GM19463 (cell line): ENCODE measurements around the gene ZBTB47.

Source experiments
- ATAC-seq: cut with Tn5 transposase; IDR thresholded peaks from one replicate; pipeline ENCODE4 v1.9.1; 2021; ENCODE audit warnings: mild to moderate bottlenecking, moderate library complexity; ENCODE audit not compliant: unreplicated experiment

ZBTB47 gene

DNA sequence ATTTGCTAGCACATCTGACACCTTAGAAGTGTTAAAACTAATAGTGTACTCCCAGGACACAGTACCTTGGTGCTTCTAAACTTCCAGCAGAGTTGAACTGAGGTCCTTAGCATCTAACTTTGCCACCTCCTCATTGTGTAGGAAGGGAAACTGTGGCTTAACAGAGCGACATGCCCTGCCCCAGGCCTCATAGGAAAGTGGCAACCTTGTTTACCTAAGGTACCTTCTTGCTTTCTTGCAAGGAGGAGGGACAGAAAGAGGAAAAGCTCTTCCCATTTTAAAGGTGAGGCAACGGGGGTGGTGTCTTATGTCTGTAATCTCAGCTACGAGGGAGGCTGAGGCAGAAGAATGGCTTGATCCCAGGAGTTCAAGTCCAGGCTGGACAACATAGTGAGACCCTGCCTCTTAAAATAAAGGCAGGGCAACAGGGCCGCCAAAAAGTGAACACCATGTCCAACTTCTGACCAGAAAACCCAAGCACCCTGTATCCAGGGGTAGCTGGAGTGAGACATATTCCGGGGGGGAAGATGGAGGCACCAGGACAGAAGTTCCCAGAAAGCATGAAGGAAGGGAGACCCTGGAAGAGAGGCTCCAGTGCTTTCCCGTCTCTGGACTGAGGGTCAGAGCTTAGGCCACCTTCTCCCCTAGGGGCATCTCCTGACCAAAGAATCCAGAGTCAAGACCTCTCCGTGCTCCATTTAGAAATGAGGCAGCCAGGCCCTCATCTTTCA, 31.3 kb downstream of the ZBTB47 start:
- no peak for ATAC-seq

DNA sequence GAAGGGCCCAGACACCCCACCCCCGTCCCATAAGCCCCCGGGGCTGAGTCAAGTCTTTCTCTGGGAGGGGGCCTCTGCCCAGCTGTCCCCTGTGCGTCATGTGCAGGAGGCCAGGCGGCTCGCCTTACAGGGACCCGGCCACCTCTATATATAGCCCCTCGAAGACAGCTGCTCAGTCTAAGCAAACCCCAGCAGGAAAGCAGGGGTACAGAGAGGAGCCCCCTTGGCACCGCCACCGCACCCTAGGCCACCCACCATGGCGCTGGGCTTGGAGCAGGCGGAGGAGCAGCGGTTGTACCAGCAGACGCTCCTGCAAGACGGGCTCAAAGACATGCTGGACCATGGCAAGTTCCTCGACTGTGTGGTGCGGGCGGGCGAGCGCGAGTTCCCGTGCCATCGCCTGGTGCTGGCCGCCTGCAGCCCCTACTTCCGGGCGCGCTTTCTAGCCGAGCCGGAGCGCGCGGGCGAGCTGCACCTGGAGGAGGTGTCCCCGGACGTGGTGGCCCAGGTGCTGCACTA, 31.9 kb downstream of the ZBTB47 start, which contains the start of gene KLHL40:
TSS of gene KLHL40 (plus strand) at position 175 of the 519 bp plus-strand sequence. CDS start at position 257, 82 bp downstream.
- no peak for ATAC-seq

DNA sequence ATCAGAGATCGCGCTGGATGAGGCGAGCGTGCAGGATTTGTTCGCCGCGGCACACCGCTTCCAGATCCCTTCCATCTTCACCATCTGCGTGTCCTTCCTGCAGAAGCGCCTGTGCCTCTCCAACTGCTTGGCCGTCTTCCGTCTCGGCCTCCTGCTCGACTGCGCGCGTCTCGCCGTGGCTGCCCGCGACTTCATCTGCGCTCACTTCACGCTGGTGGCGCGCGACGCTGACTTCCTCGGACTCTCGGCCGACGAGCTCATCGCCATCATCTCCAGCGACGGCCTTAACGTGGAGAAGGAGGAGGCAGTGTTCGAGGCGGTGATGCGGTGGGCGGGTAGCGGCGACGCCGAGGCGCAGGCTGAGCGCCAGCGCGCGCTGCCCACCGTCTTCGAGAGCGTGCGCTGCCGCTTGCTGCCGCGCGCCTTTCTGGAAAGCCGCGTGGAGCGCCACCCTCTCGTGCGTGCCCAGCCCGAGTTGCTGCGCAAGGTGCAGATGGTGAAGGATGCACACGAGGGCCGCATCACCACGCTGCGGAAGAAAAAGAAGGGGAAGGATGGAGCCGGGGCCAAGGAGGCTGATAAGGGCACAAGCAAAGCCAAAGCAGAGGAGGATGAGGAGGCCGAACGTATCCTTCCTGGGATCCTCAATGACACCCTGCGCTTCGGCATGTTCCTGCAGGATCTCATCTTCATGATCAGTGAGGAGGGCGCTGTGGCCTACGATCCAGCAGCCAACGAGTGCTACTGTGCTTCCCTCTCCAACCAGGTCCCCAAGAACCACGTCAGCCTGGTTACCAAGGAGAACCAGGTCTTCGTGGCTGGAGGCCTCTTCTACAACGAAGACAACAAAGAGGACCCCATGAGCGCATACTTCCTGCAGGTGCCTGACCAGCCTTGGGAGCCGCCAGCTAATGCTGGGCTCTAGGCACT, 32.7 kb downstream of the ZBTB47 start:
- ATAC-seq: no peak

DNA sequence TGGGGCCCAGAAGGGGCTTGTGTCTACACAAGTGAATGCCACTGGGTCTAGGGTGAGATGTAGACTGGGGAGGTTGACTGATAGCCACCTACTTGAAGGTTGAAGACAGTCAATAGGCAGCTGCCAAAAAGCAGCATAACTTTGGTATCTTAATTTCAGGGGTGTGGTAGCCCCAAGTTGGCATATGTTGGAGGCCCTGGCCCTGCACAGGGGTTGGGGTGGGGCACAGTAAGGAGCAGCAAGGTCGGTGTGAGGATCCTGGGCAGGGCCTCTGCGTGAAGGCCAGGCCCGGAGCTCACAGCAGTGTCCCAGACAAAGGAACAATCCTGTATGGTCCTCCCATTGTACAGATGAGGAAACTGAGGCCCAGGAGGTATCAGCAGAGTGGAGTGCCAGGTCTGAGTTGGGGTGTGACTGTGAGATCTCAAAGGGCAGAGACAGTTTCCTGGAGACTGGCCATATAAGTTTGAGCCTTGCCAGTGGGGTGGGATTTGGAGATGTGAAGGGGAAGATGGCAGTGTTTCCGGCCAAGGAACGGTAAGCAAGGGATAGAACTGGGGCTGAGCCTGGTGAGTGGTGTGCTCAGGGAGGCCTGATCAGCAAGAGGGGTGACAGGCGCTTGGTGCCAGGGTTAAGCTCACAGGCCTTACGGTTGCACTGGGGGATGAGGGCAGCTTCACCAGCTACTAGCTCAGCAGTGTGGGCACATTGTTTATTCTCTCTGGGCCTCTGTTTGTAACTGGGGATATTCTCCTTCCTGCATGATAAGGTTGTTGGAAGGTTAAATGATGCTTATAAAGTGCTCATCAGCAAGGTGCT, 33.5 kb downstream of the ZBTB47 start:
- no peak for ATAC-seq

DNA sequence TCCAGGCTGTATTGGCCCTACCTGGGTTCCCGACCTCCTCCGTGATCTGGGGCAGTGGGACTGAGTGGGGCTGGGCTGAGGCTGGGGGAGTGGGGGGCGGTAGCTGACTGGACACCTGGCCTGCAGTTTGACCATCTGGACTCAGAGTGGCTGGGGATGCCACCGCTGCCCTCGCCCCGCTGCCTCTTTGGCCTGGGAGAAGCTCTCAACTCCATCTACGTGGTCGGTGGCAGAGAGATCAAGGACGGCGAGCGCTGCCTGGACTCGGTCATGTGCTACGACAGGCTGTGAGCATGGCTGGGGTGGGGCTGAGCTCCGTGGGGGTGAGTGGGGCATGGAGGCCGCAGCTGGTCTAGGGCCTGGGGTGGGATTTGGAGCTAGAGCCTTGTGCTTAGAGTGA, 34.5 kb downstream of the ZBTB47 start:
- ATAC-seq: no peak

DNA sequence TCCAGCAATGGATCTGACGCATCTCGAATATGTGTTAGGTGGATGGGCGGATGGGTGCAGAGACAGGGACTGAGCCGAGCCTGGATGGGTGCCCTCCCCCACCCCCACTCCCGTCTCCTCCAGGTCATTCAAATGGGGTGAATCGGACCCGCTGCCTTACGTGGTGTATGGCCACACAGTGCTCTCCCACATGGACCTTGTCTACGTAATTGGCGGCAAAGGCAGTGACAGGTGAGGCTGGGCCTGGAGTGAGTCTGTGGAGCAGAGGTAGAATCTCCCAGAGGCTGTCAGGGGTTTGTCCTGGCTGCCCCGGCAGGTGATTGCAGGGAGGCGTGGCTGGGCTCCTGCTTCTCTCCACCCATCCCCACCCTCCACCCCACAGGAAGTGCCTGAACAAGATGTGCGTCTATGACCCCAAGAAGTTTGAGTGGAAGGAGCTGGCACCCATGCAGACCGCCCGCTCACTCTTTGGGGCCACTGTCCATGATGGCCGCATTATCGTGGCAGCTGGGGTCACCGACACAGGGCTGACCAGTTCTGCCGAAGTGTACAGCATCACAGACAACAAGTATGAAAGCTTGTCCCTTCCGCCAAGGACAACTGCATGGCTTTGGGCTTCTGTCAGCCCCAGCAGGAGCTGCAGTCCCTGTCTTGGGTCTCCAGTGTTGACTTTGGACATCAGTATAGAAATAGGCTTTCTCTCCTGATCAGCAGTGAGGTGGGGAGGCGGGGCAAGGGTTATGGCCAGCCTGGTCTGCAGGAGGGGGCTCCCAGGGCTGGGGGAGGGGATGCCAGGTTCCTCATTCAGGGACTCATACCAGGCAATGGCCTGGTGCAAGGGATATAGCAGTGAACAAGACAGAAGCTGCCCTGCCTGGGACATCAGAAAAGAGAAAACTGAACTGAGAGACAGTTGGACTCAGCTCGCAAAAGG, 35.3 kb downstream of the ZBTB47 start:
- ATAC-seq: no peak

DNA sequence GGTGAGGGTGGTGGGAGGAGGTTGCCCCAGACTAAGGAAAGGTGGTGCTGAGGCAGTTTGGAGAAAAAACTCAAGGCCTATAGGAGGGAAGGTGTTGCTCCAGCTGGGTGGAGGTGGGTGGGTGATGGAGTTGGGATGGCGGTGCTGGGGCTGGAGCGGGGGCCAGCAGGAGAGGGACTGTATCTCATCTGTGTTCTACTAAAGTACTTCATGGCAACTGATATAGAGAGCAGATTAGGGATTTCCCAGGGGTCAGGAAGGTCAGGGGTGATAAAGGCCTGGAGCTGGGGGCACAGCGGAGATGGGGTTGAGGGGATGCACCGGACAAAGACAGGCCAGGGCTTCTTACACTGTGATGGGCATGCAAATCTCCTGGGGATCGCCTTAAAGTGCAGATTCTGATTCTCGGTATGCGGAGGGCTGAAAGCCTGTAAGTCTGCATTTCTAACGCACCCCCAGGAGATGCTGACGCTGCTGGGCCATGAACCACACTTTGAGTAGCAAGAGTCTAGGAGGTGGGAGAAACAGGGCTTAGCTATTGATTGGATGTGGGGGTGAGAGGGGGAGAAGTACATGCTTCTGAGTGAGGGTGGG, 36.0 kb downstream of the ZBTB47 start:
- ATAC-seq: no peak

DNA sequence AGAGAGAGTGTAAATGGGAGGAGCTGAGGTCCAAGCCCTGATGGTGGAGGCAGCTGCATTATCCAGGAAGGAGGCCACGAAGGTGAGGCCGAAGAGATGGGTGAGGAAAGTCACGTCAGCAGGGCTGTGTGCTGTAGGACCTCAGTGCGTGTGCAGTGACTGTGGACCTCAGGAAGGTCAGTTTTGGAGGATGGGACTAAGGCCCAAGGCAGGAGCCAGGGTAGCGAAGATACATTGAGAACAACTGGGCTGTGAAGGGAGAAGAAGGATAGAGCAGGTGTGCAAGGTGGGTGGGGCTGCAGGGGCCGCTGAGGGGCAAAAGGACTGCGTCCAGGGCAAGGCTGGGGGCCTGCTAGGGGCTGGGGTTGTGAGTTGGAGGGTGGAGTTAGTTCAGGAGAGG, 36.7 kb downstream of the ZBTB47 start:
- no peak for ATAC-seq

DNA sequence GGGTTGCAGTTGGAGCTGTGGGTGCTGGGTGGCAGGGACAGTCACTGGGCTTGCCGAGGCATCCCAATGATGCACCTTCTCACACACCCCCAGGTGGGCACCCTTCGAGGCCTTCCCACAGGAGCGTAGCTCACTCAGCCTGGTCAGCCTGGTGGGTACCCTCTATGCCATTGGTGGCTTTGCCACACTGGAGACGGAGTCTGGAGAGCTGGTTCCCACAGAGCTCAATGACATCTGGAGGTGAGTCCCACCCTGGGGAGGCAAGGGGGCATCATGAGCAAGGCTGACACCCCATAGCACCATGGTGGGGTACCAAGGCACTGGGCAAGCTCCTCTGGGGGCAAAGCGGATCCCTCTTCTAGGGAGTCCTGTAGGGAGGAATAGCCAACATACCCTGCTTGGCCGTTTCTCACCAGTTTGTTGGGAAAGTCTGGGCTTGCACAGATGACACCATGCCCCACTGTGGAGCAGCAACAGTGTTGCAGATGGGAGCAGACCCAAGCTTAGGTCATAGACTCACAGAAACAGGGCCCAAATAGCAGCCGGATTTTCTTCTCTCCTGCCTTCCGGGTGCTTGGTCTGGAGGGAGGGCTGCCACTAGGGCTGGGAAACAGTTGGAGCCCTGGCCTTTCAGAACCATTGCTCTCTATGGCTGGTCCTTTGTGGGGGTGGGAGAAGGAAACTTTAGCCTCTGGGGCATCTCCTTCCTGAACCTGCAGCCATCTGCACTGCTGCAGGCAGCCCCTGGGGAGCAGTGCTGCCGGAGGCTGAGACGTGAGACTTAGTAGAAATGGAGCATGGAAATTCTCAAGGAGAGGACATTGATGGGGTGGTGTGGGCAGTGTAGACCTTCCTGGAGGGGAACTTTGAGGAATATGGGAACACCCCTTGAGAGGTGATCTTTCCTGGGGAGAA, 37.5 kb downstream of the ZBTB47 start:
- ATAC-seq: no peak

DNA sequence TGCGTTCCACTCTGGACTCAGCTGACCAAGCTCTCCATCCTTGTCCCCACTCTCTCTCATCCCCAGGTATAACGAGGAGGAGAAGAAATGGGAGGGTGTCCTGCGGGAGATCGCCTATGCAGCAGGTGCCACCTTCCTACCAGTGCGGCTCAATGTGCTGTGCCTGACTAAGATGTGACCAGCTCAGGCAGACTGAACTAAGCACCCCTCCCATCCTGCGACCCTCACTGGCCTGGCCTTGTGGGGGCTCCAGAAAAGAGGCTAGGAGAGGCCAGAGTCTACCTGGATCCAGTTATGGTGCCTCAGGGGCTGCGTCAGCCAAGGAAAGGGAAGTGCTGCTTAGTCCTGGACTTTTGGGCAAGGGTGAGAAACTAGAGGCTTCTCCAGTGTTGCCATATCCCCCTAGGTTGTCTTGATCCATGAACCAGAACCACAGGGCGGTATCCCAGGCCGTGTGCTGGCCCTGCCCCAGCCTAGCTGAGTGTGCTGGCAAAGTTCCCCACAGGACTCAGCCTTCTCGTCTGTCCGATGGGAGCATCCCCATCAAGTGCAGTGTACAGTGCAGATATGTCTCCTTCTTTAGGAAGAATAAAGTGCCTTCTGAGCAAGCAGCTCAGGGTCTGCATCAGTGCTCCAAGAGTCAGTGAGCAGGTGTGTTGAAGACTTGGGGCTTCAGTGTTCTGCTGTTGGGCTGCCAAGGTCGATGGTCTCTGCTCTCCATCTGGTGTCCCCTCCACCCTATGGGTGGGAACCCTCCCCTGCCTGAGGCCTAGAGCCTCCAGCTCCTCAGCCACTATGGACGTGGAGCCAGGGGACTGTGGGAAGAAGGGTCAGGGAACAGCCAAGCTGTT, 38.5 kb downstream of the ZBTB47 start:
- ATAC-seq: no peak

DNA sequence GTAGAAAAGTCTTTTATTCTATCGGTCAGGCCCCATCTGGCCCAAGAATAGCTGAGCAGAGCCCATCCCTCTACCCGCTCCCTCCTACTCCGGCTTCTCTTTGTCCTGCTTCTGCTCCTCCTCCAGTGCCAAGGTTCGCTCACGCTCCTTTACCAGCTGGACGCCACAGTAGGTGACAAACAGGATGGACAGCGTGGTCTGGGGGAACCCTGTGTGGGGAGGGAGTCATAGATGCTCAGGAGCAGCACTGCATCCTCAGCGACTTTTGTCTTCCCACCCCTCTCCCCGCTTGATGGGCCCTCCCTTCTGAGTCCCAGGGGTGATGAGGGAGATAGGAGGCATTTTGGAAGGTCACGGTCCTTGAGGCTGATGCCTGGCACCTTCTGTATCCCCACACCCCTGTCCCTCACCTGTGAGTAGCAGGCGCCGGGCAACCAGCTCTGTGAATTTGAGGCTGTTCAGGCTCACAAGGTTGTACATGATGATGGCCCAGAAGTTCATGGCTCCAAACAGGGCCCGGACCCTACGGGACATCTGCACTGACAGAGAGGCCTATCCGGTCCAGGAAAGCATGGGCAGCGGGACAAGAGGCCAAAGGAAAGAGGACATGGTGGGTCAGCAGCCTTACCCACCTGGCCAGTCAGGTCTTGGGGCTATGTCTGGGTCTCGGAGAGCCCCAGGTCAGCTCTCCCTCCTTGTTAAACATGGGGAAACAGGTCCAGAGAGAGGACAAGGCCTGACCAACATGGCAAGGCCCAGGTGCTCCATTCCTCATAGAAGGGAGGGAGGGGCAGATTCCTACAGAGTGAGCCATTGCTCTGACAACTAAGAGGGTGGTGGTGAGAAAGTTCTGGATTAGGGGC, 39.4 kb downstream of the ZBTB47 start:
- no peak for ATAC-seq

DNA sequence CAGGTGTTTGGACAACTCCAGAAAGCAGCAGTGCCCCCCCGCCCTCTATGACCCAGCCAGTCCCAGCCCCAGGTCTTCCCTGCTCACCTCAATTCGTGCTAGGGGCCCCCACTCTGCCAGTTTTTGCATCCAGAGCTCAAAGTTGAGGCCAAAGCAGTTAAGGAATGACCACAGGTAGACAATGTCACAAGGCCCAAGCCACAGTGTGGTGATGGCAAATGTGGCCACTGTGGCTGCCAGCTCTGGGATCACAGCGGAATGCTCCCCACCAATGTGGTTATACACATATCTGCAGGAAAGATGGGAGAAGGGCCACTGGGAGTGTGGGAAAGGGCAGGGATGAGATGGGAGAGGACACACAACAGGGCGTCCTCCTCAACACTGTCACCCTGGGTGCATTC, 40.0 kb downstream of the ZBTB47 start:
- no peak for ATAC-seq

DNA sequence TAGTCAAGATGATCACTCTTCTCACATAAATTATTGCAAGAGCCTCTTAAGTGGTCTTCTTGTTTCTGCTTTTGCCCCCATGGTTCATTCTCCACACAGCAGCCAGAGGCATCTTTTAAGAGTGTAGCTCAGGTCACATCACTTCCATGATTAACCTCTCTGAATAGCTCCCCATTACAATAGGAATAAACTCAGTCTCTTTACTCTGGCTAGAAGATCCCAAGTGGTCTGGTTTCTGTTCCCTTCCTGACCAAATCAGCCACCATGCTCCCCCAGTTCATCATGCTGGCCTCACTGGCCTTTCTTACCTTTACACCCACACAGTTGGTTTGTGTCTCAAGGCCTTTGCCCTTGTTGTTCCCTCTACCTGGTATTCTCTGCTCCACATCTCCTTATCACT, 40.9 kb downstream of the ZBTB47 start:
- ATAC-seq: no peak

DNA sequence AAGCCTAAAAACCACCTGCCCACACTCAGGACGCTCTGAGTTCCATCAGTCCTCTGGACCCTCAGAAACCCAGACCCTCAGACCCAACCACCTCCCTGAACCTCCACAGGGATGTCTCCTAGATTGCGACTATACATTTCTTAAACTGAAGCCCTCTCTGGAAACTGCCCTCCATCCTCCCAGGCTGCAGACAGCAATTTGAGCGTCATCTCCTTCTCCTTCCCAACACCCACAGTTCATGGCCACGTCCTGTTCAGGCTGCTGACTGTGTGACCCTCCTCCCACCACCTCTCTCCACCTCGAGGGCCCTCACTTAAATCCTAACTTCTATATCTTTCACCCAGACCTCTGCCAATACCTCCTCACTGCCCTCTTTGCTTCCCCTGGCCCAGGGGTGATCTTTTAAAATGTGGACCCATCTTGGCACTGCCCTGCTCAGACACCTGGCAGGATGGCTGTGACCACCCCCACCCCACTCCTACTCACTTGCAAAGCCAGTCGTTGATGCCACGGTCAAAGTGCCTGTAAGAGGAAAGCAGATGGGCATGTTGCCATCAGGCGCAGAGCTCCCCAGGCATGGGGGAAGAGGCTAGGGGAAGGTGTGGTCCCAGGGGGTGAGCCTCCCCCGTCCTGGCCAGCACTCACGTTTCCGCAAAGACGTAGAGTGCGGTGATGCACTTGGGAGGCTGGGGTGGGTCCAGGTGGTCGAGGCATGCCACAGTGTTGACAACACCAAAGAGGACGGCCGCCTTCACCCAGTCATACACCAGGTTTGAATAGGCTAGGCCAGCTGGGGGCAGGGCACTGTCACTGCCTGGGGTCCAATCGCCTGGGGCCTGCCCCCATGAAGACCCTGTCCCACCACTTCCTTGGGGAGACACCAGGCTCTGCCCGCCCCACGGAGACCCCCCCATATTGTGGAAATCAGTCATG, 43.1 kb downstream of the ZBTB47 start:
- ATAC-seq: no peak

DNA sequence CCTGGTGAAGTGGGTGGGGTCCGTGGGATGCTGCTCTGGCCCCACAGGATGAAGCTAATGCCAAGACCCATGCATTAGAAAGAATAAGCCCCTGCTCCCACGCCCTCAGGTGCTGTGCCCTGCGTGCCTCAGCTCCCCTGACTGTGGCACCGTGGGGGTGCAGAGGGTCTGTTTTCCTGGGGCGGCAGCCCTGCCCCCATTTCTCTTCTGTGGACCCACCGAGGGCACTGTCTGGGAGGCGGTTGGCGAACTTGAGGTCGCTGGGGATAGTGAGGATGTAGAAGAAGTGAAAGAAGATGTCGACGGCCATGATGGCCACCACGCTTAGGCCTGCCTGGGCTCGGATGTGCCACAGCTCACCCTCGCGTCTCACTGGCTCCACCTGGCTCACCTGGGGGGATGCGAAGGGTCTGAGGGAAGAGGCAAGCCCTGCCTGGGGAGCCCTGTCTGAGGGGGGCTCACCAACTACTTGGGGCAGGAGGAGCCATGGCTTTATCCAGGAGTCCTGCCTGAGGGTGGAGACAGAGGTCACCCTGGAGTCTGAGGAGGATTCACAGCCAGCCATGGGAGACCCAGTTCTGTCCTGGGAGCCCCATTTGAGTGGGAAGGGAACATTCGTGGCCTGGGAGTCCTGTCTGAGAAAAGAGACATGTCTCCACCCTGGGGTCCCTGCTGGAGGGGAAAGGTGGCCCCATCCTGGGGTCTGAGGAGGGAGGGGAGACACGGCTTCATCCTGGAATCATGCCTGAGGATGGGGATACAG, 44.0 kb downstream of the ZBTB47 start:
- ATAC-seq: no peak
